ENCODE measurements around the gene FGF5.

- TF ChIP-seq CTCF (IDR thresholded peaks at IDR 0.05) (no peak), POLR2A (IDR thresholded peaks at IDR 0.05) (no peak)
Measured at GRCh38 chr4:80259012-80259411, 7.5 kb upstream of the FGF5 start.

Data from transverse colon (tissue), 3 donors.